WTC11 (cell line): ENCODE measurements around the gene SYNRG. TPM values are rescaled to one million over a fixed set of nuclear protein-coding genes. Genes with fewer than 3 reads are reported as not detected.

Source experiments
- ATAC-seq: fragments of 200-7000 bp; cut with Tn5 transposase; 2 replicates; pipeline ENCODE4 v1.10.0; 2021; ENCODE audit warnings: mild to moderate bottlenecking, moderate library complexity
- CTCF ChIA-PET: fragments of 300-600 bp; sonication (Branson Sonifier 250); formaldehyde crosslinking; loops from one replicate; lab custom pipeline; 2021; ENCODE audit warnings: antibody characterized with exemption; lab: Charles Lee
- POLR2A ChIA-PET: fragments of 350-600 bp; sonication (Branson Sonifier 250); formaldehyde crosslinking; loops from one replicate; lab custom pipeline; 2021; ENCODE audit warnings: antibody characterized with exemption; lab: Charles Lee
- DNase-seq: peaks from one replicate; pipeline ENCODE4 v3.0.0; 2021; ENCODE audit warnings: low spot score
- H3K27ac Mint-ChIP-seq: 2 replicates; pipeline ENCODE4 v1.8.0; 2021; ENCODE audit warnings: mixed read lengths
- H3K27me3 Mint-ChIP-seq: 2 replicates; pipeline ENCODE4 v1.8.0; 2021; ENCODE audit warnings: low read depth, mild to moderate bottlenecking, moderate library complexity, mixed read lengths
- H3K36me3 Mint-ChIP-seq: 2 replicates; pipeline ENCODE4 v1.8.0; 2021; ENCODE audit warnings: mixed read lengths
- H3K4me1 Mint-ChIP-seq: 2 replicates; pipeline ENCODE4 v1.8.0; 2022; ENCODE audit warnings: mixed read lengths
- H3K4me3 Mint-ChIP-seq: 2 replicates; pipeline ENCODE4 v1.8.0; 2021; ENCODE audit warnings: mild to moderate bottlenecking, moderate library complexity, mixed read lengths
- H3K9me3 Mint-ChIP-seq: 2 replicates; pipeline ENCODE4 v1.8.0; 2021; ENCODE audit warnings: mixed read lengths
- ATF1 ChIP-seq: sonication (generic); formaldehyde crosslinking; IDR thresholded peaks from 2 replicates; pipeline ENCODE4 v1.8.1; 2023; ENCODE audit warnings: mild to moderate bottlenecking, moderate library complexity, missing genetic modification reagents
- ATF2 ChIP-seq: sonication (generic); formaldehyde crosslinking; IDR thresholded peaks from 2 replicates; pipeline ENCODE4 v1.8.1; 2022; ENCODE audit warnings: low read depth, missing genetic modification reagents, borderline replicate concordance
- CREB1 ChIP-seq: sonication (generic); formaldehyde crosslinking; IDR thresholded peaks from 2 replicates; pipeline ENCODE4 v1.8.0; 2023; ENCODE audit warnings: mild to moderate bottlenecking, missing genetic modification reagents
- GABPB1 ChIP-seq: sonication (generic); formaldehyde crosslinking; IDR thresholded peaks from 2 replicates; pipeline ENCODE4 v1.8.1; 2023; ENCODE audit warnings: mild to moderate bottlenecking, missing genetic modification reagents
- JAZF1 ChIP-seq: fragments of 250-450 bp; sonication (Bioruptor Pico); IDR thresholded peaks from 2 replicates; pipeline ENCODE4 v1.9.0; 2021; ENCODE audit warnings: moderate library complexity, mild to moderate bottlenecking, inconsistent platforms
- NR1H2 ChIP-seq: sonication (generic); formaldehyde crosslinking; IDR thresholded peaks from 2 replicates; pipeline ENCODE4 v1.9.0; 2021; ENCODE audit warnings: mild to moderate bottlenecking, moderate library complexity, missing genetic modification reagents
- NR3C1 ChIP-seq: sonication (generic); formaldehyde crosslinking; conservative IDR thresholded peaks from 2 replicates; pipeline ENCODE4 v1.8.1; 2023; ENCODE audit warnings: low read depth, mild to moderate bottlenecking, missing genetic modification reagents
- SMAD4 ChIP-seq: sonication (generic); formaldehyde crosslinking; IDR thresholded peaks from 2 replicates; pipeline ENCODE4 v1.8.0; 2022; ENCODE audit warnings: mild to moderate bottlenecking, missing genetic modification reagents
- STAT6 ChIP-seq: sonication (generic); formaldehyde crosslinking; conservative IDR thresholded peaks from 2 replicates; pipeline ENCODE4 v1.8.1; 2023; ENCODE audit warnings: mild to moderate bottlenecking, low read depth, missing genetic modification reagents, moderate library complexity
- TCF7 ChIP-seq: sonication (generic); formaldehyde crosslinking; IDR thresholded peaks from 2 replicates; pipeline ENCODE4 v1.8.0; 2022; ENCODE audit warnings: mild to moderate bottlenecking, low read depth, missing genetic modification reagents, moderate library complexity
- ZNF121 ChIP-seq: sonication (generic); formaldehyde crosslinking; IDR thresholded peaks from 2 replicates; pipeline ENCODE4 v1.8.0; 2023; ENCODE audit warnings: missing genetic modification reagents
- ZNF281 ChIP-seq: sonication (generic); formaldehyde crosslinking; IDR thresholded peaks from 2 replicates; pipeline ENCODE4 v1.8.0; 2023; ENCODE audit warnings: mild to moderate bottlenecking, missing genetic modification reagents
- ZNF532 ChIP-seq: fragments of 250-450 bp; sonication (Bioruptor Pico); IDR thresholded peaks from 2 replicates; pipeline ENCODE4 v1.9.0; 2021; ENCODE audit warnings: mild to moderate bottlenecking, borderline replicate concordance
- total RNA-seq: library from RNA; stranded (reverse); gene quantifications from 3 replicates; pipeline ENCODE4 v1.2.3, GENCODE V29; 2021
- TF ChIP-seq, protein P1 (sequence below): sonication (generic); formaldehyde crosslinking; IDR thresholded peaks from 2 replicates; pipeline ENCODE4 v1.8.0; 2023; ENCODE audit warnings: missing genetic modification reagents, mild to moderate bottlenecking, borderline replicate concordance
- TF ChIP-seq, protein P2 (sequence below): sonication (generic); formaldehyde crosslinking; IDR thresholded peaks from 2 replicates; pipeline ENCODE4 v1.8.0; 2022; ENCODE audit warnings: mild to moderate bottlenecking, missing genetic modification reagents
- TF ChIP-seq, protein P3 (sequence below): fragments of 250-450 bp; sonication (Bioruptor Pico); IDR thresholded peaks from 2 replicates; pipeline ENCODE4 v1.8.0; 2021; ENCODE audit warnings: mild to moderate bottlenecking
- TF ChIP-seq, protein P4 (sequence below): sonication (generic); formaldehyde crosslinking; IDR thresholded peaks from 2 replicates; pipeline ENCODE4 v1.8.1; 2023; ENCODE audit warnings: mild to moderate bottlenecking, missing genetic modification reagents, moderate library complexity

The SYNRG gene
- total RNA-seq, 1 experiment from 2014 or later: 31.3 TPM

DNA sequence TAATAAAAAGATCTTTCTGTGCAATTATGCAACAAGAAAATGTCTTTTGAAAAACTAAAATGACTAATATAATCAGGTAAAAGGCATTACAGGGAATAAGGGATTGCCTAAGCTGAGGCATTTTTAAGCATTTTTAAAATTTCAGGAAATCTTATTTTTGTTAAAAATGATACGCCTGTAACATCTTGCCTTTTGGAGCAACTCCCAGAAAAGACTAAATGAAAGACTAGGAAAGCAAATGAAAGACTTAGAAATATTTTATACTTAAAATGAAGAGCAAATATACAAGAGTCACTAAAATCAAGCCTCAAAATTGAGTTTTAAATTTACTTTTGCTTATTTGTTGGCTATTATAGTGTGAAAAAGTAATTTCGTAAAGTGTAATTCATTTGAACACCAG, 63.7 kb downstream of the SYNRG start (continued):
- TF ChIP-seq ZNF532 (no peak), ATF1 (no peak), ZNF121 (CRISPR knock-in tag) (no peak), JAZF1 (CRISPR knock-in tag) (no peak), ATF2 (CRISPR knock-in tag) (no peak), TCF7 (CRISPR knock-in tag) (no peak), SMAD4 (no peak), GABPB1 (CRISPR knock-in tag) (no peak), NR3C1 (no peak)
- TF ChIP-seq, protein P1, sequence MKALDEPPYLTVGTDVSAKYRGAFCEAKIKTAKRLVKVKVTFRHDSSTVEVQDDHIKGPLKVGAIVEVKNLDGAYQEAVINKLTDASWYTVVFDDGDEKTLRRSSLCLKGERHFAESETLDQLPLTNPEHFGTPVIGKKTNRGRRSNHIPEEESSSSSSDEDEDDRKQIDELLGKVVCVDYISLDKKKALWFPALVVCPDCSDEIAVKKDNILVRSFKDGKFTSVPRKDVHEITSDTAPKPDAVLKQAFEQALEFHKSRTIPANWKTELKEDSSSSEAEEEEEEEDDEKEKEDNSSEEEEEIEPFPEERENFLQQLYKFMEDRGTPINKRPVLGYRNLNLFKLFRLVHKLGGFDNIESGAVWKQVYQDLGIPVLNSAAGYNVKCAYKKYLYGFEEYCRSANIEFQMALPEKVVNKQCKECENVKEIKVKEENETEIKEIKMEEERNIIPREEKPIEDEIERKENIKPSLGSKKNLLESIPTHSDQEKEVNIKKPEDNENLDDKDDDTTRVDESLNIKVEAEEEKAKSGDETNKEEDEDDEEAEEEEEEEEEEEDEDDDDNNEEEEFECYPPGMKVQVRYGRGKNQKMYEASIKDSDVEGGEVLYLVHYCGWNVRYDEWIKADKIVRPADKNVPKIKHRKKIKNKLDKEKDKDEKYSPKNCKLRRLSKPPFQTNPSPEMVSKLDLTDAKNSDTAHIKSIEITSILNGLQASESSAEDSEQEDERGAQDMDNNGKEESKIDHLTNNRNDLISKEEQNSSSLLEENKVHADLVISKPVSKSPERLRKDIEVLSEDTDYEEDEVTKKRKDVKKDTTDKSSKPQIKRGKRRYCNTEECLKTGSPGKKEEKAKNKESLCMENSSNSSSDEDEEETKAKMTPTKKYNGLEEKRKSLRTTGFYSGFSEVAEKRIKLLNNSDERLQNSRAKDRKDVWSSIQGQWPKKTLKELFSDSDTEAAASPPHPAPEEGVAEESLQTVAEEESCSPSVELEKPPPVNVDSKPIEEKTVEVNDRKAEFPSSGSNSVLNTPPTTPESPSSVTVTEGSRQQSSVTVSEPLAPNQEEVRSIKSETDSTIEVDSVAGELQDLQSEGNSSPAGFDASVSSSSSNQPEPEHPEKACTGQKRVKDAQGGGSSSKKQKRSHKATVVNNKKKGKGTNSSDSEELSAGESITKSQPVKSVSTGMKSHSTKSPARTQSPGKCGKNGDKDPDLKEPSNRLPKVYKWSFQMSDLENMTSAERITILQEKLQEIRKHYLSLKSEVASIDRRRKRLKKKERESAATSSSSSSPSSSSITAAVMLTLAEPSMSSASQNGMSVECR: no peak
- TF ChIP-seq, protein P2, sequence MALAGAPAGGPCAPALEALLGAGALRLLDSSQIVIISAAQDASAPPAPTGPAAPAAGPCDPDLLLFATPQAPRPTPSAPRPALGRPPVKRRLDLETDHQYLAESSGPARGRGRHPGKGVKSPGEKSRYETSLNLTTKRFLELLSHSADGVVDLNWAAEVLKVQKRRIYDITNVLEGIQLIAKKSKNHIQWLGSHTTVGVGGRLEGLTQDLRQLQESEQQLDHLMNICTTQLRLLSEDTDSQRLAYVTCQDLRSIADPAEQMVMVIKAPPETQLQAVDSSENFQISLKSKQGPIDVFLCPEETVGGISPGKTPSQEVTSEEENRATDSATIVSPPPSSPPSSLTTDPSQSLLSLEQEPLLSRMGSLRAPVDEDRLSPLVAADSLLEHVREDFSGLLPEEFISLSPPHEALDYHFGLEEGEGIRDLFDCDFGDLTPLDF (CRISPR knock-in tag): no peak
- TF ChIP-seq, protein P3, sequence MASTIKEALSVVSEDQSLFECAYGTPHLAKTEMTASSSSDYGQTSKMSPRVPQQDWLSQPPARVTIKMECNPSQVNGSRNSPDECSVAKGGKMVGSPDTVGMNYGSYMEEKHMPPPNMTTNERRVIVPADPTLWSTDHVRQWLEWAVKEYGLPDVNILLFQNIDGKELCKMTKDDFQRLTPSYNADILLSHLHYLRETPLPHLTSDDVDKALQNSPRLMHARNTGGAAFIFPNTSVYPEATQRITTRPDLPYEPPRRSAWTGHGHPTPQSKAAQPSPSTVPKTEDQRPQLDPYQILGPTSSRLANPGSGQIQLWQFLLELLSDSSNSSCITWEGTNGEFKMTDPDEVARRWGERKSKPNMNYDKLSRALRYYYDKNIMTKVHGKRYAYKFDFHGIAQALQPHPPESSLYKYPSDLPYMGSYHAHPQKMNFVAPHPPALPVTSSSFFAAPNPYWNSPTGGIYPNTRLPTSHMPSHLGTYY (CRISPR knock-in tag): no peak
- TF ChIP-seq, protein P4, sequence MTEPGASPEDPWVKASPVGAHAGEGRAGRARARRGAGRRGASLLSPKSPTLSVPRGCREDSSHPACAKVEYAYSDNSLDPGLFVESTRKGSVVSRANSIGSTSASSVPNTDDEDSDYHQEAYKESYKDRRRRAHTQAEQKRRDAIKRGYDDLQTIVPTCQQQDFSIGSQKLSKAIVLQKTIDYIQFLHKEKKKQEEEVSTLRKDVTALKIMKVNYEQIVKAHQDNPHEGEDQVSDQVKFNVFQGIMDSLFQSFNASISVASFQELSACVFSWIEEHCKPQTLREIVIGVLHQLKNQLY: no peak

- Mint-ChIP-seq H3K27ac (no peak overlapping the region; the same call in 1 of the 2 replicates), H3K36me3 (peaks cover 29% of the 10 kb centered on the region), H3K4me1 (peaks cover 22% of the 10 kb centered on the region), H3K27me3 (no peaks in the 10 kb centered on the region), H3K4me3 (no peak overlapping the region), H3K9me3 (no peaks in the 10 kb centered on the region)
- POLR2A ChIA-PET: no interaction called here
- DNase-seq: no peak
- no peak for ATAC-seq
- CTCF ChIA-PET: no interaction called here
- TF ChIP-seq NR1H2 (CRISPR knock-in tag) (no peak), CREB1 (CRISPR knock-in tag) (no peak), ZNF281 (CRISPR knock-in tag) (no peak), STAT6 (CRISPR knock-in tag) (no peak), TCF7 (CRISPR knock-in tag) (no peak), NR3C1 (no peak)
Measured at GRCh38 chr17:37543637-37544052, 65.6 kb downstream of the SYNRG start.
